Effector CD8-positive, alpha-beta T cell (primary cell): ENCODE results near the gene MFAP3L.
"Not testable (repeated sequence)": the region's sequence is repeated elsewhere in the genome, so short reads cannot be mapped to it uniquely, and the experiment has no call there.

Source experiments
- DNase-seq: peaks from one replicate; lab custom pipeline; 2025; lab: John Stamatoyannopoulos, UW
- total RNA-seq, 4 experiments: gene quantifications; one replicate each; lab custom pipeline; 2026; lab: John Stamatoyannopoulos, UW

The MFAP3L gene
- 0.80 to 4.3 (median 3.5) reads per million in 4 experiments for total RNA-seq

DNA sequence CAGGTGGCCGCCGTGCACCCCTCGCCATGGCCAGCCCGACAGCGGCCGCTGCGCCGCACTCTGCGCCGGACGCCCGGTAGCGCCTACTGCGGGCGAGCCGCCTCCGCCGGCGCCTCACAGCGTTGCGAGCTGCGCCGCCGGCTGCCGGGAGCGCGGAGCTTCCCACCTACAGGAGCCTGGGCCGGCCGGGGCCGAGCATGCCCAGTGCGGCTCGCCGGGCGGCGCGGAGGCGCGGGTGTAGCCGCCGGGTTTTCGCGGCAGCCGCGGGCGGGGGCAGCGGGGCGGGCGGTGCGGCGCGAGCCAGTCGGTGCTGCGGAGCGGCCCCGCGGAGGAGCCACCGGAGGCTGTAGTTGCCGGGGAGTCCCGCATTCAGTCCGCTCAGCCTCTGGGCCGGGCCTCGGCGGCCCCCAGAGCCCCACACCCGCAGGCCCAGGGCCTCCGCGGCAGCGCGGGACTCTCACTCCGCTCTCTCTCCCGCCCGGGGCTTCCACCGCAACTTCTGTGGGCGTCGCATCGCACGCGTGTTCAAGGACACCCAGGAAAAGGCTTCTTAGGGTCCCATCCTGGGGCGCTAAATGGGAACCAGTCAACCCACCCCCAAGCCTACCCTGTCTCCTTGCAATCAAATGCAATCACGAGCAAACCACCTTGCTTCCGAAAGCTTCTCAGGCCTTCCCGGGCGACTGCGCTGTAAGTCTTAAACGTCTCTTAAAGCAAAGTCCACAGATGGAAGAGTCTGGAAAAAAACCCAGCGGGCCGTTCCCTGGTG is at the start of gene MFAP3L:
TSS of gene MFAP3L (minus strand) at position 143 of the 769 bp plus-strand sequence. CDS start 20,518 bp downstream, outside the sequence.
- peak; percentile 67 for DNase-seq

- no peak for DNase-seq
These were observed 45.0 kb upstream of the MFAP3L start for GRCh38 chr4:170071196-170071595.

- DNase-seq: no peak
These were observed 42.4 kb upstream of the MFAP3L start for GRCh38 chr4:170068438-170069128.

DNA sequence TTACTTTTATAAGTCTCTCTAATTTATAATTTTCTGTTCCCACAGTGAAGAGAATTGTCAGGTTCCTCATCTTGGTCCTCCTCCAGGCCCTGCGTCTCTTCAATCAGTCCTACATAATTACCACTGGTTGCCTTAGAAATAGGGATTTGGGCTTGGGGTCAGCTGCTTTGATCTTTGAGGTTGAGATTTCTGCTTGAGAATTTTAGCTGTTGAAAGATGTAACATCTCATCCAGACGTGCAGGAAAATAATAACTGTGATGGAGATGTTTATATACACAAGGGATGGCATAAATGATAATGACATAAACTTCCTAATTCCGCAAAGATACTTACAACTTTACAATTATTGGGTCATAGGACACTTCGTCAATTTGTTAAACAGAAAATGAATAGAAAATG is 33.2 kb upstream of the MFAP3L start:
- no peak for DNase-seq

DNA sequence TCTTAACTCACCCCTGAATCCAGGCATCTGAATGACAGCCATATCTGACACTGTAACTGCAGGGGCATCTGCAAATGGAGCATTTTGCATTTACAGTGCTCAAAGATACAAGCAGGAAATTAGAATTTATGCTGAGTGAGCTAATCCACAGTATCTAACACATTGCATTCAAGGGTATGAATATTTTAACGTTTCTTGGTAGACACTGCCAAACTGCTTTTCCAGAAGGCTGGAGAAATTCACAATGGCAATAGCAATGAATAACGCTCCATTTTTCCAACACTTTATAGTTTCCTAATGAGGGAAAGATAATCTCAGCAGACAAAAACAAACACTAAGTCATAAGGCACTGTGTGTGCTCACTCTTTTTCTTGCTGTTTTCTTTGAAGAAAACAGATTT is 32.6 kb upstream of the MFAP3L start:
- no peak for DNase-seq

GRCh38 chr4:170057866-170058265 is 31.7 kb upstream of the MFAP3L start:
- DNase-seq: no peak

- DNase-seq: no peak
These were observed 26.7 kb upstream of the MFAP3L start for GRCh38 chr4:170052919-170053318.

- DNase-seq: no peak
These were observed 25.2 kb upstream of the MFAP3L start for GRCh38 chr4:170051402-170051801.

DNA sequence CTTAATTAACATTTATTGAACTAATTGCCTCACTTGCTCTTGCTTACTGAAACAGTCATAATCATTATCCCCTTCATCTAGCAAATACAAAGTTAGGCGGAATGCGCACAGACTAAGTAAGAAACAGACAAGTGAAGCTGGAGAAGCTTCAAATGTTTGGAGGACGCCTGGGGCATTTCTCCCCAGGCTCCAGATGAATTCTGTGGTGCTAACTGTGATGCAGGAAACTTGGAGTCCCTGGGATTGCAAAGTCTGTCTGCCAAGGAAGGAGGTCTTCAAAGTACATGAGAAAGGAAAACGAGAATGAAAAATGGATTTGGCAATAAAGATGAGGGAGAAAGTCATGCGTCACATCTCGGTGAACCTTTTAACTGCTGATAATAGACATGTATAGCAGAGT is 23.6 kb upstream of the MFAP3L start:
- no peak for DNase-seq

DNA sequence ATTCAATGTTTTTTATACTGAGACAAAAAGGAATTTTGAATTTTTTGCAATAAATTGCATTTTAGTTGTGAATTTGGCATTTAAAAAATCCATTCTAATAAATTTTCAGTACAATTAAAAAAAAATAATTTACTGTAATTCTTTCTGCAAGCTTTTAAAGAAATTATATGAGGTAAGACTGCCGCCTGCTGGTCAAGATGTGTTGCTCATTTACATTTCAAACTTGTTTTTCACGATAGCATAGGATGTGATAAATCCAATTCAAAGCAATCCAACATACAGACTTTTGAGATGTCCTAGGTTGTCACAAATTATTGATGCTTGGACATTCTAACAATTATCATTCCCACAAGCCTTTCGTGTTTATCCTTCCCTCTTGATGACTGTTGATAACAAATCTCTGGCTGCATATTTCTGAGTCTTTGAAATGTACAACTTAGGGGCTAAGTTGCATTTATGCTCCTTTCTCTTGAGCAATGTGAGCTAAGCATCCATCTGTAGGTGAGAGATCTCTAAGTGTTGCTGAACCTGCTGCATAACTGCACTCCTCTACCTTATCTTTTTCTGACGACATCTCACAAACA is 21.7 kb upstream of the MFAP3L start:
- peak; percentile 40 for DNase-seq

DNA sequence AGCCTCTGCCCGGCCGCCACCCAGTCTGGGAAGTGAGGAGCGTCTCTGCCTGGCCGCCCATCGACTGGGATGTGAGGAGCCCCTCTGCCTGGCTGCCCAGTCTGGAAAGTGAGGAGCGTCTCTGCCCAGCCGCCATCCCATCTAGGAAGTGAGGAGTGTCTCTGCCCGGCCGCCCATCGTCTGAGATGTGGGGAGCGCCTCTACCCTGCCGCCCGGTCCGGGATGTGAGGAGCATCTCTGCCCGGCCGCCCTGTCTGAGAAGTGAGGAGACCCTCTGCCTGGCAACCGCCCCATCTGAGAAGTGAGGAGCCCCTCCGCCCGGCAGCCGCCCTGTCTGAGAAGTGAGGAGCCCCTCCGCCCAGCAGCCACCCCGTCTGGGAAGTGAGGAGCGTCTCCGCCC is 20.0 kb upstream of the MFAP3L start:
- not testable (repeated sequence) for DNase-seq

- DNase-seq: no peak
These were observed 14.0 kb upstream of the MFAP3L start for GRCh38 chr4:170040031-170040680.

DNA sequence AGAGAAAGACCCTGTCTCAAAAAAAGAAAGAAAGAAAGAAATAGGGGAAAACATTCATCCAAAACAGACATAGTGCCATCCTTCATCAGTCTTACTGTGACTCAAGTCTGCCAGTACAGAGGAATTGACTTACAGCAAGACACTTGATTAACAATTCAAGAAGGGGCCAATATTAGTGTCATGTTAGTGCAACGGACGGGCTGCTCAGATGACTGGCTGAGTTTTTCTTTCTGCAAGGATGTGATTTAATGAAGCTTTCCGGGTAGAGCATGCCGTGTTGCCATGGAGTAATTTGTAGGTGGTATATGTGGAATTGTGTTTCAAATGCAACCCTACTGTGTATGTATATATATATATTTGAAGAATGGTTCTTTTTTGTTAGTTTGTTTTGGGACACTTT is 12.6 kb upstream of the MFAP3L start:
- no peak for DNase-seq

- no peak for DNase-seq
These were observed 12.0 kb upstream of the MFAP3L start for GRCh38 chr4:170038232-170038631.

DNA sequence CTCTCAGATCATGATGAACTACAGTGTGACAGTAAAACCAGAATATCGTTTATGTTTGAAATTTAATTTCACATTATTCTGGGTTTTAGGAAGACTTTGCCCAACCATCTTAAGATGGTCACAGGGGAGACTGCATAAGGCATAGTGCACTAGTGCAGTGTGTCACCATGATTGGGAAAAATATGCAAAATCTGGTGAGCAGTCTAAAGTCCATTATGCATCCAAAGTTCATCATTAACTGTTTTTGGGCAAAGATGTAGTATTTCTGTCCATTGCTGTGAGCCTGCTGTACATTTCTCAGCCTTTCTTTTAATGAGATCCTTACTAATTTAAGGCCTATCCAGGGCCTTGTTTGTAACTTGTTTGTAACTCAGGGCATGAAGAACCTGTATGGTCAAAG is 11.3 kb upstream of the MFAP3L start:
- DNase-seq: no peak

DNA sequence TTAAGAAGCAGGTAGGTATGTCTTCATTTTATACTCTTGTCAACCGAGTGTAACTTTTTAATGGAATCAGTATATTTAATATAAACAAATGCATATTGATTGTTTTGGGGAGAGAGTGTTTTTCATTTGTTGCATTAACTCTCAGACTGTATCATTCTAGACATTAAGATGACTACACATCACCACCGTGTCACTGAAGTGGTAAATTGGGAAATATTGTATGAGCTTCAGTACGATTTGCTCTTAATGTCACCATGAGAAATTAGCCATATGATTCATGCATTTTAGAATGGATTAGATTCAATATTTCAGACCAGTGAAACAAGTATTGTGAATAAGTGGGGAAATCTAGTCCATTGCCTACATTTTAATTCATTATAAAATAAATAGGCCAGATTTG is 9.7 kb upstream of the MFAP3L start:
- DNase-seq: no peak

GRCh38 chr4:170035231-170035630 is 9.0 kb upstream of the MFAP3L start:
- no peak for DNase-seq

DNA sequence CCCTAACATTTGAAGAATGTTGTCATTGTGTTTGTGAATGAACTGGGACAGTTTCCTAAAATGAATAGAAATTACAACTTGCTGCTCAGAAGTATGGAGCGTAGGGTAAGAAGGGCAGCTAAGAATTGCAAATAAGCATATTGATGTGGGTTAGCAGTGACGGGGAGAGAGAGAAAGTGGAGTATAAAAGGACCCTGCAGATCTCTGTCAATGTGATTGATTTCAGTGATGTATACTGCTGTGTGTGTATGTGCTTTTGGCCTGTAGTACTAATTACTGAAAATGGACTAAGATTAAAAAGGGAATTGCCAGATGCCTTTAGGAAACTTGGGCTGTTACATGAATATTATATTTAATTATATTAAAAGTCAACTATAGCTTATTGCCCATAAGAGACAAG is 7.8 kb upstream of the MFAP3L start:
- DNase-seq: no peak

- DNase-seq: no peak
These were observed 3.9 kb upstream of the MFAP3L start for GRCh38 chr4:170030121-170030520.

DNA sequence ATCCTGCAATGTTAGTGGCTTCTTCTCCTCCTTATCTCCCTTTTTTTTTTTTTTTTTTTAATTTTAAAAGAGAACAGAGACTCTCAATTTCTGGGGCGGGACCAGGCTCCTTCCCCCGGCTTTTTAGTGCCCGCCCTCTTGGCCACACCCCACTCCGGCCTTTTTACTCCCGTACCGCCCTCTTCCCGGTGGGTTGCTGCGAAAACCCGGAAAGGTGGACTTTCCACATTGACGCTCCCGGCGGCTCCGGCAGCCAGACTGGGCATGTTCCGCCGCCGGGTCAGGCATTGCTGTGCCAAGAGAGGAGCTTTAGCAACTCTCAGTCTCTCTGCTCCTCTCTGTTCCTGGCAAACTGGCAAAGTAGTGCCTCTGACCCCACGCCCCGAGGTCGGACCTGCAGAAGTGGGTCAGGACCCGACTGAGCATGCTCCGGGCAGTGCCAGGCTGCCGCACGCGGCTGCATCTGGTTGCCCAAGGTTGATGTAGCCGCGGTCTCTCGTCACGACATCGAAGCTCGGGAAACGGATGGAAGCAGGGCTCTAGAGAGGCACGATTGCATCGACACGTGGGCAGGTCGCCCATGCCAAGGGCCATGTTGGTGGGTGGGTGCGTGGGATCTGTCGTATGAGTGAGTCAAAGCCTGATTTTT is 1.1 kb upstream of the MFAP3L start:
- DNase-seq: peak; percentile 81

DNA sequence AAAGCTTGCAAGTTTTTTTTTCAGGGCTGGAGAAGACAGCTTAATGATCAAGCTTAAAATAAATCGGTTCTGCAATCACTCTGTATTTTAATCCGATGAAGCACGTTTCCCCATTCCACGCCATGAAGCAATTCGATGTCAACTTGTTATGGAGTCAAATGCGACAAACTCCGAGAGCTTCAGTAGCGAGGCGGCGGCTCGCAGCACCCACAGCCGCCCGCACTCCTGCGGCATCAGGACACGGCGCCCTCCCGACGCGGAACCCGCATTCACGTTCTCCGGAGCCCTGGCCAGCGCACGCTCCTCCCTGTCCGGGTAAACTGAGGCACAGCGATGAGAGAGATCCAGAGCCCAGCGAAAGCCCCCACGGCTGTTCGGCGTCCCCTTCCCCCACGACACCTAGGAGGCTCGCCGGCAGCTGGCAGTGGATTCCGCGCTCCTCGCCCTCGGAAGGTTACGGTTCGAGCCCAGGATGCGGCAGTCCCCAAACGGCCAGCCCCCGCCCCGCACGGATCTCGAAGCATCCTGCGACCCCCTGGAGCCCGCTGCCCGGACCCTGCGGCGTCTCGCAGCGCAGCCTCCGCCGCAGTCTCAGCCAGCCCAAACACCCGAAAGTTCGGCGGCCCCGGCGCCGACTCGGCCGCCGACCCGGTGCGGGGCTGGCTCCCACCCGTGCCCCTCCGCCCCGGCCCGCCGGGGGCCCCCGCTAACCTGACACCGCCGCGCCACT is 507 bp downstream of the MFAP3L start:
- DNase-seq: no peak
